ENCODE results near the gene LYPLAL1.
"Not testable (repeated sequence)": the region's sequence is repeated elsewhere in the genome, so short reads cannot be mapped to it uniquely, and the experiment has no call there.

Gene LYPLAL1

DNA sequence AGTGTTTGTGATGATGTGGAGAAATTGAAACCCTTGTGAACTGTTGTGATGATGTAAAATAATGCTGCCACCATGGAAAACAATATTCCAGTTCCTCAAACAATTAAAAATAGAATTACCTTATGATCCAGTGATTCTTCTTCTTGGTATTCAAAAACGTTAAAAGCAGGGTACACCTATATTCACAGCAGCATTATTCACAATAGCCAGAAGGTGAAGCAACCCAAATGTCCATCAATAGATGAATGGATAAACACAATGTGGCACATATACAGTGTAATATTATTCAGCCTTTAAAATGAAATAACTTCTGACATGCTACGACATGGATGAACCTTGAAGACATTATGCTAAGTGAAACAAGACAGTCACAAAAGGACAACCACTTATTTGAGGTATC lies 59.2 kb downstream of the LYPLAL1 start:
- in situ Hi-C loops (cut with MboI; ENCODE audit: low pct_unique_long_range_greater_than_20kb, low sequenced_read_pairs, unreplicated experiment): no loop called here
- TF ChIP-seq, protein P1, sequence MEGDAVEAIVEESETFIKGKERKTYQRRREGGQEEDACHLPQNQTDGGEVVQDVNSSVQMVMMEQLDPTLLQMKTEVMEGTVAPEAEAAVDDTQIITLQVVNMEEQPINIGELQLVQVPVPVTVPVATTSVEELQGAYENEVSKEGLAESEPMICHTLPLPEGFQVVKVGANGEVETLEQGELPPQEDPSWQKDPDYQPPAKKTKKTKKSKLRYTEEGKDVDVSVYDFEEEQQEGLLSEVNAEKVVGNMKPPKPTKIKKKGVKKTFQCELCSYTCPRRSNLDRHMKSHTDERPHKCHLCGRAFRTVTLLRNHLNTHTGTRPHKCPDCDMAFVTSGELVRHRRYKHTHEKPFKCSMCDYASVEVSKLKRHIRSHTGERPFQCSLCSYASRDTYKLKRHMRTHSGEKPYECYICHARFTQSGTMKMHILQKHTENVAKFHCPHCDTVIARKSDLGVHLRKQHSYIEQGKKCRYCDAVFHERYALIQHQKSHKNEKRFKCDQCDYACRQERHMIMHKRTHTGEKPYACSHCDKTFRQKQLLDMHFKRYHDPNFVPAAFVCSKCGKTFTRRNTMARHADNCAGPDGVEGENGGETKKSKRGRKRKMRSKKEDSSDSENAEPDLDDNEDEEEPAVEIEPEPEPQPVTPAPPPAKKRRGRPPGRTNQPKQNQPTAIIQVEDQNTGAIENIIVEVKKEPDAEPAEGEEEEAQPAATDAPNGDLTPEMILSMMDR (IDR thresholded peaks at IDR 0.05; ENCODE audit: extremely low read depth, insufficient read depth, missing control alignments): no peak
- DNase-seq (ENCODE audit: low spot score): no peak

DNA sequence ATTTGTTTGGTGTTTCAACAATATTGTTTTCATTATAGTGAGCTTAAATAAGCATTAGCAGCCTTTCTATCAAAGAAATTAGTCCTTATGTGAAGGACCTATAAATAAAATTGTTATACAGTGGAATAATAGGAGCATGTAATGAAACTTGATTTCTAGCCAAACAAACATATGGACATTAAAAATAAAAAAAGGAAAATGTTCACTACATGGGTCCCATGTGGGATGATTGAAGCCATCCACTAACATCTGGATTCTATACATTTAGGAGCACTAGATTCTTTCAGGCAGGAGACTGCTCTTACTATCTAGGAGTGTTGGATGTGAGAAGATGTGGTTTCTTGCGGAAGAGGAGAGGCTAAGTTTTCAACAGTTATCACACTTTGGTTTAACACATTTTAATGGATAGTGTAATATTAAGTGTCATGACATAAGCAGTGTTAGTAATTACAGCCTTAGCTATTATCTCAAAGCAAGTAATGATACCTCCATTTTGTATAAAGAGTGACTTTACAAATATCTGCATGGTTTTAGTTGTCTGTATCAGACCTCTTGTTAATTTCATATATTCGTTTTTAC lies 62.3 kb downstream of the LYPLAL1 start:
- no peak for DNase-seq (ENCODE audit: low spot score)
- in situ Hi-C loops (cut with MboI; ENCODE audit: low pct_unique_long_range_greater_than_20kb, low sequenced_read_pairs, unreplicated experiment): no loop called here
- TF ChIP-seq, protein P1 (IDR thresholded peaks at IDR 0.05; ENCODE audit: extremely low read depth, insufficient read depth, missing control alignments): no peak

DNA sequence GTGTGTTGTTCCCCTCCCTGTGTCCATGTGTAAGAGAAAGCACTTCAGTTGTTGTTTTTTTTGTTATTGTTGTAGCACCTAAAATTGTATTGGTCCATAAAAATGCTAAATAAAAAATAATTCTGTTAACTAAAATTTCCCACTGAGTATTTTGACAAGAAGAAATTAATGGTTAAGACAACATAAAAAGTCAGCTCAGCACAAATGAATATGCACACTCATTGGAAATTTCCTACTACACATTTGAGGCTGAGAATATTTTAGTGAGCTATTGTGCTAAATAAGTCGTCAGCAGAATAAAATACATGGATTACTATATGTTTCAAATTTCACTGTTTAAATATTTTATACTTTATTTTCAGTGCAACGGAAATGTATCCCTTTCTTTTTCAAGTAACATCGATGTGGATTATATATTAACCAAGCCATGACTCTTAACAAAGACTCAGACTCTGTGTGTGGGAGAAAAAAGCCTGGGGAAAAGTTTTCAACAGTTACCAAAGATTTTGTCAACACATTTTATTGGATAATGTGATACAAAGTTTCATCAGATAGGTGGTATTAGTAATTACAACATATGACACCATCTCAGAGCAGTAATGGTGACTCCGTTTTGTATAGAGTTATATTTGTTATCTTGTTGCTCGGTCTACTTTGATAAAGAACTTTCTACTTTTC lies 63.4 kb downstream of the LYPLAL1 start:
- TF ChIP-seq, protein P1 (IDR thresholded peaks at IDR 0.05; ENCODE audit: extremely low read depth, insufficient read depth, missing control alignments): no peak
- in situ Hi-C loops (cut with MboI; ENCODE audit: low pct_unique_long_range_greater_than_20kb, low sequenced_read_pairs, unreplicated experiment): no loop called here
- no peak for DNase-seq (ENCODE audit: low spot score)

GRCh38 chr1:219239518-219239917 lies 65.8 kb downstream of the LYPLAL1 start:
- in situ Hi-C loops (cut with MboI; ENCODE audit: low pct_unique_long_range_greater_than_20kb, low sequenced_read_pairs, unreplicated experiment): no loop called here

GRCh38 chr1:219244864-219245263 lies 71.2 kb downstream of the LYPLAL1 start:
- DNase-seq (ENCODE audit: low spot score): no peak
- in situ Hi-C loops (cut with MboI; ENCODE audit: low pct_unique_long_range_greater_than_20kb, low sequenced_read_pairs, unreplicated experiment): no loop called here
- TF ChIP-seq, protein P1 (IDR thresholded peaks at IDR 0.05; ENCODE audit: extremely low read depth, insufficient read depth, missing control alignments): no peak

More at GRCh38 chr1:219239518-219239917, 65.8 kb downstream of the LYPLAL1 start:
- TF ChIP-seq, protein P1 (IDR thresholded peaks at IDR 0.05; ENCODE audit: extremely low read depth, insufficient read depth, missing control alignments): no peak
- no peak for DNase-seq (ENCODE audit: low spot score)

DNA sequence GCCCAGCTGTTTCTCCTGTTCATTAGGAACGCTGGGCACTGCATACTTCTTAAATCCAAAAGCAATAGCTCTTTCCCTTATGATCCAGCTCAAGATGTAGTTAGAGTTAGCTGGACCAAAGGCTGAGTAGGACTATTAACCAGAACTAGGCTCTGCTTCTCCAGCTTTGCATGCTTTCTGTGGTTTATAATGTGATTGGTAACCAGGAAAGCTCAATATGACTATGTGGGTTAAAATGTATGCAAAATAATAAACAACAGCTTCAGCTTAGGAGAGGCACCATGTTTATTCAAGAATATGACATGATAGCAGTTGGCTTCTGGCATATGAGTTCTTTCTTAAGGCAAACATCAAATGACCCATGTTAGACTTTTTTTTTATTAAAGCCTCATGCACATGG lies 73.8 kb downstream of the LYPLAL1 start:
- TF ChIP-seq, protein P1 (IDR thresholded peaks at IDR 0.05; ENCODE audit: extremely low read depth, insufficient read depth, missing control alignments): no peak
- DNase-seq (ENCODE audit: low spot score): no peak
- in situ Hi-C loops (cut with MboI; ENCODE audit: low pct_unique_long_range_greater_than_20kb, low sequenced_read_pairs, unreplicated experiment): no loop called here

GRCh38 chr1:219250468-219250867 lies 76.8 kb downstream of the LYPLAL1 start:
- DNase-seq (ENCODE audit: low spot score); in situ Hi-C loops (cut with MboI; ENCODE audit: low pct_unique_long_range_greater_than_20kb, low sequenced_read_pairs, unreplicated experiment): not testable (repeated sequence)

All from GM13977 (cell line).